Measurements from ENCODE around the gene CPNE4. TPM values are rescaled to one million over a fixed set of nuclear protein-coding genes. Genes with fewer than 3 reads are reported as not detected.
"Not testable (repeated sequence)": the region's sequence is repeated elsewhere in the genome, so short reads cannot be mapped to it uniquely, and the experiment has no call there.

The CPNE4 gene
- total RNA-seq: 52.3 TPM
- long read RNA-seq, partial matches to known transcripts: 7 of 71 reads
- long read RNA-seq, other reads (novel, unspliced or antisense): 62 of 71 reads

DNA sequence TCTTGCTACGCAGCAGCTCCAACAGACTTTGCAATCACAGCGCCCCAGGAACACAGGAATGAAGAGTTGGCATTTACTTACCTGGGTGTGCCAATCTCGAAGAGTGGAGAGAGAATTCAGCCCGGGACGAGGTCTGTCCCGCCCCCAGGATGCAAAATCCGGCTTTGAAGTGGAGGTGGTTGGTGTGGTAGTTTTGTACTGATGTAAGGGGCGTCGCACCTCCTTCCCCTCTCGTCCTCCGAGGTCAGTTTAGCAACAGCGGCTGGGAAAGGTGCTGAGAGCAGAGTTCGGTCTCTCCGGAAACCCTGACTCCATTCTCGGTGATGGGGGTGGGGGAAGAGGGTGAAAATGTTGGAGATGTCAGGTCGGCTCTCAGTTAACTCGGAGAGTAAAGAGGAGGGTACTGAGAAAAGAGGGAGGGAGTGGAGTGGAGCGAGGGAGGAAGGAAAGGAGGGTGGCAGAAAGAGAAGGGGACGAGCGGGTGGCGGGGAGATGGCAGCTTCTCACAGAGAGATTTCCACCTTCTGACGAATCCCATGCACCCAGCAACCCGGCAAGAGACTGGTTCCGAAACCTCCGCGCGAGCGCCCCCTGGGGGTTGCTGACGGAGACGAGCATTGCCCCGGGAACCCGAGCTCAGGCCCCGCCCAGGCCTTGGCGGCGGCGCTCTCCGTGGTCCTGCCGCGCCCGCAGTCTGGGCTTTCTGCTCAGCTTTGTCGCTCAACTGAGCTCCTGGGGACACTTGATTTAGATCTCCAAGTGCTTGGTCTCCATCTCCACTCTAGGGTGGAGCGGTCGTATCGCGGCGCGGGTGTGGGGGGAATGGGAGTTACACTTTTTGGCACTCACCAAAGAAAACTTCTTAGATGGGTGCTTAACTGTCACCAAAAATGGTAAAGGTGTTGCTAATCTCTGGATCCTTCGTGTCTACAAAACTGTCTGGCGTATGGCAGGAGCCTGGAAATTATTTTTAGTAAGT lies at the start of gene CPNE4:
TSS of gene CPNE4 (minus strand) at position 529 of the 979 bp plus-strand sequence.
- intact Hi-C loops (cut with DNase I): loop anchor here (10.0 kb wide), 1 partner anchor 1000 kb away; no protein-coding TSS in a partner anchor
- DNase-seq (peak; percentile 83), ATAC-seq (ENCODE audit: poor library complexity) (peak; percentile 96)

DNA sequence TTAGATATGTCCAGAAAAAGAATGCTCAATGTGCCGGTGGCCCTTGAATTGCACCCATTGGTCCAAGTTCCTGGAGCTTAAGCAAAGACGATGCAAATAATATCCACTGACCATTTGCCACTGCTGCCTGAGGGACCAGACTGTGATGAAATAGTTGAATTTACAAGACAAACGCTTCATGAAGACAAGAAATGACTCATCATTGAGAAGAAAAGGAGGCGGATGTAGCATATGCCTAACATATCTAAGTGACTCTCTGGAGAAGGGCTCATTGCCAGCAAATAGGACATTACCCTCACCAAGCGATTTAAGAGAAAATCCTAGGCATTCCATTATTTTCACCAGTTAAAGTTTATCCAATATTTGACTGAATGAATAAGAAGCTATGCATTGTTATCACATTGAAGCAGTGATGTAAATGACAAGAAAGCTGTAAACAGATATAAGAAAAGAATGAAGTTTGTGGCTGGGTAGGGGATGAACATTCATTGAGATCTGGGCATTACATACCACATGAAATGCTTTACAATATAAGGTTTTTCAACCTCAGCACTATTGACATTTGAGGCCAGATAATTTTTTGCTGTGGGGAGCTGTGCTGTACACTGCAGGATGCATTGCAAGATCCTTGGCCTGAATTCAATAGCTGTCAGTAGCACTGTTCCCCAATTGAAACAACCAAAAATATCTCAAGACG lies 48.9 kb upstream of the CPNE4 start:
- intact Hi-C loops (cut with DNase I): no loop called here
- ATAC-seq (ENCODE audit: poor library complexity) (no peak), DNase-seq (no peak)

DNA sequence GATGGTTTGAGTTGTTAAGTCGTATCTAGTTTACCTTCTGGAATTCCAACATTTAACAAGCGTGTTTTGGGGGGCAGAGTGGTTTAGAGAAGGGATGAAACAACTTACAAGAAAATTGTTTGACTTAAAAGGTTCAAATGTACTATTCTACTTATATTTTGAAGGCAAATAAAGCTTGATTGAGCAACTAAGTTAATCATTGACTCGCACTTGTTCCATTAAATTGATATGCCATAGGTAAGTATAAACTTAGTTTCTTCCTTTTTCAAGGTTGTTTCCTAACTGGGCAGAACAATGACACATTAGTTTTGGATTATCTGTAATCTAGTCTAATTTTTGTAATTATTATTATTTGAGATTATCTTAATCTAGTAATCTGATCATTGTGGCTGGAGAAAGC lies 48.3 kb upstream of the CPNE4 start:
- no peak for DNase-seq
- intact Hi-C loops (cut with DNase I): no loop called here
- no peak for ATAC-seq (ENCODE audit: poor library complexity)

DNA sequence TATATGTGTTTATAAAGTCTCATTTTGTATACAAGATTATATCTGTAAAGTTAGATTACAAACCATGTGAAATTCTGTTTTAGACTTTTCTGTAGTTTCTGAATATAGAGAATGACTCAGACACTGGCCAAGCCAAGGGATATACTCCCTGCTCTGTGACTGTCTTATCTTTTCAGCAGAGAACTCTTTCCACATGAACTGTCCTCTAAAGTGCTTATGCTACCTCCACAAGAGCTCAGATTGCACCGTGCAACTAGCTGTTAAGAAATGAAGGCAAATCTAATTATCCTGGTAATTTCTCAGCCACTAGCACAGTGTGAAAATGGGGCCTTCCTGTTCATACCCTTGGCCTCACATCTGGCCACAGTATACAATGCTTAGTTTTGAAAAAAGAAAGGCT lies 44.3 kb upstream of the CPNE4 start:
- ATAC-seq (ENCODE audit: poor library complexity) (no peak), DNase-seq (no peak)
- intact Hi-C loops (cut with DNase I): no loop called here

DNA sequence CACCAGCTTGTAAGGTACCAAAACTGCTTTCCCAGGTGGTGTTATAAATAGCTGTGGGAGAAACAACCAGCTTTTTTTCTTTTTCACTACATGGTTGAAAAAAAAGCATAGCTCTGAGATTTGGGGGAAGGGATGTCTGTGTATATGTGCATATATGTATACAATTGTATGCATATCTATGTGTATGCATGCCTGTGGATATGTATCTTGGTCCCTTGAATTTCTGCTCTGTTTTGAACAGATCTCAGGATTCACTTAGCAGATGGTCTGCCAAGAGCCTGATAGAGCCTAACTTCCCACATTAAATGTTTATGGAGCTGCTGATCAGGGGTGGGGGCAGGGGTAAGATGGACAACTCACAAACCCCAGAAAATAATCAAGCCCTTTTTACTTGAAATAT lies 39.0 kb upstream of the CPNE4 start:
- intact Hi-C loops (cut with DNase I): no loop called here
- DNase-seq (no peak), ATAC-seq (ENCODE audit: poor library complexity) (no peak)

DNA sequence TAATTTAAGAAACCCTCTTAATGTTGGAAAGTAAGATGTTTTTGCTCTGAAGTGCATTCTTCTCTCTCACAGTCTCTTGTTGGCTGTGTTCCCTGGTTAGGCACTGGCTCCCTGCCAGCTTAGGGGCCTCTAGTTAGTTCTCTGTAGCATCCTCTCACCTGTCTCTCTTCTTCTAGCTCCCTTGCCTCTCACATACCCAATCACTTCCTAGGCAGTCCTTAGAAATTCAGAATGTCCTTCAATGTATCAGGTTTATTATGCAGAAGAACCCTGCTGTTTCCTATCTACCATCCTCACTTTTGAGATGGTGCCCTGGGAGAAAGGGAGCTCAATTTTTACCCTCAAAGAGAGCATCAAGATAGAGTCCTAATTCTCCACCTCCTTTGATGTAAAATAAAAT lies 36.2 kb upstream of the CPNE4 start:
- ATAC-seq (ENCODE audit: poor library complexity) (no peak), DNase-seq (no peak)
- intact Hi-C loops (cut with DNase I): no loop called here

DNA sequence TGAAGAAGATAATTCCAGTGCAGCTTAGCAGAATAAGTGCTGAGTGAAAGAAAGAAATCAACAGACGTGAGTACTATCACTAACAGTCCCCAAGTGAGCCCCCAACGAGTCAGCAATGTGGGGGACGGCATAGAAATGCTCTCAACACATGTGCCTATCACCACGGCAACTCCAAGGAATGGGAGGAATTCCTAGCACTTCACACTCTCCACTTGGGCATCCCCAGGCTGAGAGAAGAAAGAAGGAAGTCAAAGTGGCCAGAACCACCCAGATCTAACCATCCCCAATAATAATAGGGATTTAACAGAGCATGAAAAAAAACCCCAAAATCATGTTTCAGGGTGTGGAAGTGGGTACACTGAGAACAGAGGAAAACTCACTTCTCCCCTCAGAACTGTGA lies 29.3 kb upstream of the CPNE4 start:
- DNase-seq: no peak
- no peak for ATAC-seq (ENCODE audit: poor library complexity)
- intact Hi-C loops (cut with DNase I): no loop called here

DNA sequence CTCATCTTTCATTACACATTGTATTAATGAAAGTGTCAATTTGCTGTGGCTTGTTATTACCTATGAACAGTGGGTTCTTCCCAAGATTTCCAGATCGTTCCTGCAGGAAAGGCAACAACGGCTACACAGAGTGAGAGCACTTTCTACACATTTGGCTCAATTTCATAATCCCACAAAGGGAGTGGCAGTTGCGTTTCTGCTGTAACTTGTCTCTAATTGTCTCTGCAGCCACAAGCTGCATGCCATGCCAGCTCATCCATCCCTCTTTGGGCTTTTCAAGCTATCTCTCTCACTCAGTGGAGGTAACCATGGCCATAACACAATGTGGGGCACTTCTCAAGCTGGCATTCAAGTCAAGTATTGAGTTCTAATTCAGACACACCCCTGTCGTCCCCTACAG lies 27.7 kb upstream of the CPNE4 start:
- no peak for DNase-seq
- ATAC-seq (ENCODE audit: poor library complexity): no peak
- intact Hi-C loops (cut with DNase I): no loop called here

DNA sequence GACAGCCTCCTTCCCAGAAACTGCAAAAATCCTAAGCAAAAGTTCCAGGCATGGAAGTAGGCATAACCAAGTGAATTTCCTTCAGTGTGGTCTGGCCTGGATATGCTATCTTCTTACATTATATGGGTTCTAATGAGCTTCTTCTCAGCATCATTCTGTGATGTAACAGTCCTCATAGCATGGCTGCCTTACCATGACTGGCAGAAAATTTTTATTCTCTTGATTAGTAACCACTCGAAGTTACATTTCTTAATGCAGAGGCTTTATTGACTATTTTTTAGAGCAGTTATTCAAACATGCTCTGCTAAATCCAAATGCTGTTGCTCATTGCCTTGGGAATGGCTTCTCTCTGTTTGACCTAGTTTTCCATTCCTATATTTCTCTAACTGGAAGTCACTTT lies 21.1 kb upstream of the CPNE4 start:
- intact Hi-C loops (cut with DNase I): no loop called here
- no peak for ATAC-seq (ENCODE audit: poor library complexity)

DNA sequence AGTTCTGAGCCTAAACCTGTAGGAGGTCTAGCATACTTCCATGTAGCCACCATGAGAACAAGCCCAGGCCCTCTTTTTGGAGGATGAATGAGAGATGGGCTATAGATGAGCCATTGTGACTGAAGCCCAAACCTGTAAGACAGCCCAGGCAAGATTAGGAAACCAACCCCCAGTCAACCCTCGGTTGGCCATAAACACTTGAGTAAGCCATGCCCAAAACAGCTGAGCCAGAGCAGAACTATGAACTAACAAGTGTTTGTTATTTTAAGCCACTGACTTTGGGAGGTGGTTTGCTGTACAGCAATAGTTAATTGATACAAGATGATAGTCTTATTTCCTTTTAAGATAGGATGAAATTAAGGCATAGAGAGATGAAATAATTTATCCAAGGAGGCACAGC lies 12.4 kb upstream of the CPNE4 start:
- DNase-seq (no peak), ATAC-seq (ENCODE audit: poor library complexity) (no peak)
- intact Hi-C loops (cut with DNase I): no loop called here

More for the DNA sequence above, 21.1 kb upstream of the CPNE4 start:
- DNase-seq: no peak

DNA sequence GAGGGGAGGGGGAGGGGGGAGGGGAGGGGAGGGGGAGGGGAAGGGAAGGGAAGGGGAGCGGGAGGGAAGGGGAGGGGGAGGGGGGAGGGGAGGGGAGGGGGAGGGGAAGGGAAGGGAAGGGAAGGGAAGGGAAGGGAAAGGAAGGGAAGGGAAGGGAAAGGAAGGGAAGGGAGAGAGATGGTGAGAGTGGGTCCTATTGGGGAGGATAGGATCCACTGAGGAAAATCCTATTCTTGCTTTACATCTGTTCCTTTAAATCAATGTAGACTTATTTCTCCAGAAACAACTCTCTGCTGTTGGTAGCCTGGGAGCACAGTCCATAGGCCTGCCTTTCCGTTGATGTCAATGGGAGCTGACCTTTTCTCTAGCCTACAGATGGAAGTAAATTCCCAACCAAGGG lies 10.1 kb upstream of the CPNE4 start:
- DNase-seq; intact Hi-C loops (cut with DNase I); ATAC-seq (ENCODE audit: poor library complexity): not testable (repeated sequence)

DNA sequence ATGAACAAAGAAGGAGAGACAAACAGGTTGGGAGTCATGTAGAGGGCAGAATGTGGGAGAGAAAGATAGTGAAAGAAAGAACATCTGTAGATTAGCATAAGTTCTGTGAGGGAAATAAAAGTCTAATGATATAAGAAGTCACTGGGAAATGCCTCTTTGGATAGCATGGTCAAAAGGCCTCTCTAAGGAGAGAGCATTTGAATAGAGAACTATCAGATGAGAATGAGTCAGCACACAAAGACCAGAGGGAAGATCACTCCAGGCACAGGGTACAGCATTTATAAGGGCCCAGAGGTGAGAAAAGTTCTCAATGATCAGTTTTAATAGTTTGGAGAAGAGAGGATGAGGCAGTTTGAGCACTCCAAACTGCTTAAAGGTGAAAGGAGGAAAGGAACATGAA lies 7.9 kb upstream of the CPNE4 start:
- no peak for ATAC-seq (ENCODE audit: poor library complexity)
- intact Hi-C loops (cut with DNase I): no loop called here
- no peak for DNase-seq

DNA sequence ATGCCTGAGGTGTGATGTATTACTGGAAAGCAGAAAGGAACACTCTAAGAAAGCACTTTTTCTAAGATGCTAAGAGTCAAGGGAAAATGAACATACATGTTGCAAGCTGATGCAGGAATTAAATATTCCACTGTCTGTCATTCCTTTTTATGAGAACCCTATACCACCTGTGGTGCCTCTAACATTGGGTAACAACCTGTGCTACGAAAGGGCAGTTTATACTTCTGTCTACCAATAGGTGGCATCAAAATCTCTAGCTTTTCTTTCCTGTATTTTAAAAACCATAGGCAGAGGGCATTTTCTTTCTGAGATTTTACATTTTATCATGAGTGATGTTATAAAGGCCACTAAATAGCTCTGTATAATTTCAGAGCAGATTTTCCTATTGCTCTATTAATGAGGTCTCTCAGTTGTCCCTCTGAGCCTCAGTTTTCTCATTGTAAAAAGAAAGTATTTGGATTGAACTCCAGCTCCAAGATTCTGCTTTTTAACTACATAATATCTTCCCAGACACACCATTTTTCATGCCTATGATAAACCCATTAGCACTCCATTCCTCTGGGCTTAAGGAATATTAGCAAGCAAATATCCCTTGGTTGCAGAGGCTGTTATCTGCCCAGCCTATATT lies 3.5 kb upstream of the CPNE4 start:
- intact Hi-C loops (cut with DNase I): loop anchor here (10.0 kb wide), 1 partner anchor 1004 kb away; no protein-coding TSS in a partner anchor

DNA sequence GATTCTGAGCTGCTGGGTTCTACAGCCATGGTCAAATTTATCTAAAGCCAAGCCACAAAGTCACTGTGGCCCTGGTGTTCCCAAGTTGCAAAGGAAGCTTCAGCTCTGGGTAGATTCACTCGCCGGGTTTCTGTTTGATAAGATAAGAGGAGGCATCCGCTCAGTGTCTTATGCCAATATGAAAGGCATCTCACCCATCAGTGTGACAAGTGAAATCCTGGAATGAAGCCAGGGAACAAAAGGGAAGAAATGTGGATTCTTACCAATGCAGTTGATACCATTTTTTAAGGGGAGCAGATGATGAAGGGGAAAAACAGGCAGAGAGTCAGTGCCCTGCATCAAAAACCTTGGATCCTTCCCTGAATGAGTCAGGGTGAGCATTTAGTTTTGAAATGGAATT lies 2.8 kb upstream of the CPNE4 start:
- intact Hi-C loops (cut with DNase I): loop anchor here (10.0 kb wide), 1 partner anchor 1003 kb away; no protein-coding TSS in a partner anchor
- DNase-seq (no peak), ATAC-seq (ENCODE audit: poor library complexity) (no peak)

More for the DNA sequence above, 3.5 kb upstream of the CPNE4 start:
- ATAC-seq (ENCODE audit: poor library complexity) (no peak), DNase-seq (no peak)

DNA sequence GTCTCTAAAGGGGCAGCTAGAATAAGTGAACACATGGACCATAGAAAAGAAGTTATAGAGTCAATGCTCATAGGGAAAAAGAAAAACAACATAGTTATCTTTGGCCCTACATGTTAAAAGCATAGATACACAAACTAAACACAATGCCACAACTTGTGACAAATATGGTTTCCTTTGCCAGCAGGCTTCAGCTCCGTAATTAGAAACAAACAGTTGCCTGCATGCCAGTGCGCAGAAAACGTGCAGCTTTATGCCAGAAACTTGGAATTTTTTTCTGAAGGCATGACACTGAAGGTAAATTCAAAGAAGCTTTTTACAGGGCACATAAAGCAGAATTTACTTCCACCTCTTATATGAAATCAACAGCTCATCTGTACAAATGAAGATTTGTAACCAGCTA lies 2.2 kb upstream of the CPNE4 start:
- no peak for DNase-seq
- ATAC-seq (ENCODE audit: poor library complexity): no peak
- intact Hi-C loops (cut with DNase I): loop anchor here (10.0 kb wide), 1 partner anchor 1002 kb away; no protein-coding TSS in a partner anchor

DNA sequence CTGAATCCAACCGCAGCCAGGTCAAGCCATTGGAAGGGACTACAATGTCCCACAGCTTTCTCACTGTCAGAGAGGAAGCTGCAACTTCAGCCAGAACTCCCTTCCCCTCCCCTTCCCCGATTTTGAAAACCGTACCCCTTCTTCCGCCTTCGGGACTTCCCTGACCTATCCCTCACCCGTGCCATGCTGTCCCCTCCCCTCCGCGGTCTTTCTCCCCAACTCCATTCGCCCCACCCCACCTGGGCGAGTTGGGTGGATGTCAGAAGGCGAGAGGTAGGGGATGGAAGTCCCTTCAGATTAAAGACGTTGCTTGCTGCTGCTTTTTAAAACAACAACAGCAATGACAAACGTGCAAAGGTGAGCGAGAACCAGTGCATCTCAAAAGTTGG lies 723 bp downstream of the CPNE4 start:
- intact Hi-C loops (cut with DNase I): loop anchor here (10.0 kb wide), 1 partner anchor 999 kb away; no protein-coding TSS in a partner anchor
- ATAC-seq (ENCODE audit: poor library complexity) (no peak), DNase-seq (no peak)

DNA sequence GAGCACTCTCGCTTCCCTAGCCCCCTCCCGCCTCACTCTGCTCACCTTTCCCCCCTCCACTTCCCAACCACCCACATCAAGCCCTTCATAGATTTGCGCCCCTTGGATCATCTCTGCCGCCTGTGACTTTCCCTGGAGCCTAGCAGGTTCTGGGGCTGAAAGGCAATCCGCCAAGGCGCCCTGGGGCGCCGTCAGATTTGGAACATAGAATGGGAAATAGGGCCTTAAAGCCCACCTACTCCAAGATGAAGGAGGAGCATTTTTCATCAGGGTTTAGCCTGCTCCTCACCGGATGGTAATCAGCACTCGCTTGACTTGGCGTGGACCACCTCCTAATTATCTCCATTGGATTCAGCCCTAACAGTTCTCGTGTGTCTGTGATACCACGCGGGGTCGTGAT lies 1.3 kb downstream of the CPNE4 start:
- intact Hi-C loops (cut with DNase I): loop anchor here (10.0 kb wide), 1 partner anchor 999 kb away; no protein-coding TSS in a partner anchor
- DNase-seq: no peak
- no peak for ATAC-seq (ENCODE audit: poor library complexity)

DNA sequence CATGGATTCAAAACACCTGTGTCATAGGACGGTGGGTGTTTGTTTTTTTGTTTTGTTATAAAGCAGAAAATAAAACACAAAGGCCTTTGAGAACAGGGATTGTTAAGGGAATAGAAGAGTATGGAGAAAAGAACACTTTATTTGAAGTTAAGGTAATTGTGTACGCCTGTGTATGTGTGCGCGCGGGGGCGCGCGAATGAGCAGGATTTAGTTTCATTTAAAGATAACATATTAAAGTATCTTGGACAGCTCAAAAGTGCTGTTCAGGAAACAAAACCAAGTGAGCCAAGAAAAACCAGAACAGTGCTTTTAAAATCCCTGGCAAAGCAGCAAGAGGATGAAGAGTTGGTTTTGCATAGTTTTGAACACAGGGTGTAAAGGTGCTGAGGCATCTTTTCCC lies 1.9 kb downstream of the CPNE4 start:
- no peak for DNase-seq
- intact Hi-C loops (cut with DNase I): loop anchor here (10.0 kb wide), 1 partner anchor 998 kb away; no protein-coding TSS in a partner anchor
- no peak for ATAC-seq (ENCODE audit: poor library complexity)

Data from Right ventricle myocardium superior (tissue), 1 donor.